HT-29 (cell line): ENCODE results near the gene USB1. TPM values are rescaled to one million over a fixed set of nuclear protein-coding genes. Genes with fewer than 3 reads are reported as not detected.
A peak's percentile ranks its signal among the peaks of the same experiment; 100 is the strongest.

Source experiments
- DNase-seq: peaks from one replicate; pipeline ENCODE4 v3.0.0-alpha.2; 2015; ENCODE audit warnings: low spot score
- total RNA-seq: library from RNA; depleted of rRNA; stranded (reverse); fragments of >200 nt; shearing (Covaris generic); gene quantifications from 2 replicates; pipeline ENCODE4 v1.2.3, GENCODE V29; 2014

Gene USB1
- total RNA-seq, 1 experiment from 2014 or later: 24.4 TPM

- no peak for DNase-seq
Observed at GRCh38 chr16:58016840-58017446, 15.7 kb downstream of the USB1 start.

- no peak for DNase-seq
Observed at GRCh38 chr16:58018803-58019202, 17.6 kb downstream of the USB1 start.

- no peak for DNase-seq
Observed at GRCh38 chr16:58019866-58020538, 18.8 kb downstream of the USB1 start.

- DNase-seq: peak; percentile 62
Observed at GRCh38 chr16:58020628-58021521, 19.7 kb downstream of the USB1 start.

- DNase-seq: peak; percentile 70
Observed at GRCh38 chr16:58021661-58022551, 20.7 kb downstream of the USB1 start.

GRCh38 chr16:58022601-58023371, 21.6 kb downstream of the USB1 start:
- DNase-seq: peak; percentile 48

- peak; percentile 83 for DNase-seq
Observed at GRCh38 chr16:58024486-58025350, 23.5 kb downstream of the USB1 start.

GRCh38 chr16:58025351-58026138, 24.3 kb downstream of the USB1 start, which contains the start of gene MMP15:
MMP15 (plus strand) TSS chr16:58025754; CDS start chr16:58026351, 597 bp downstream.
- DNase-seq: peak; percentile 95

GRCh38 chr16:58026139-58026704, 25.0 kb downstream of the USB1 start:
- DNase-seq: peak; percentile 45

GRCh38 chr16:58026705-58027160, 25.5 kb downstream of the USB1 start:
- DNase-seq: no peak

- peak; percentile 73 for DNase-seq
Observed at GRCh38 chr16:58027161-58027915, 26.1 kb downstream of the USB1 start.

GRCh38 chr16:58027916-58028455, 26.8 kb downstream of the USB1 start:
- DNase-seq: no peak

- DNase-seq: no peak
Observed at GRCh38 chr16:58028541-58029070, 27.4 kb downstream of the USB1 start.

- no peak for DNase-seq
Observed at GRCh38 chr16:58029410-58029809, 28.2 kb downstream of the USB1 start.

GRCh38 chr16:58030136-58030840, 29.1 kb downstream of the USB1 start:
- no peak for DNase-seq
